GM12892 (cell line): ENCODE results near the gene LDHAL6A.

Source experiments
- DNase-seq: peaks from one replicate; pipeline ENCODE4 v3.0.0; 2011; ENCODE audit not compliant: insufficient read length
- FAIRE-seq: peaks from 2 replicates; lab custom pipeline; 2011; peaks lifted over from hg19 to GRCh38; lab: Jason Lieb, UNC
- POLR2A ChIP-seq: IDR thresholded peaks from 2 replicates; pipeline ENCODE4 v1.6.1; 2011; ENCODE audit warnings: low read depth, low read length, control low read depth
- POLR2AphosphoS5 ChIP-seq: IDR thresholded peaks from 2 replicates; pipeline ENCODE4 v1.6.1; 2011; ENCODE audit warnings: low read depth, low read length, control low read depth
- TAF1 ChIP-seq: IDR thresholded peaks from 2 replicates; pipeline ENCODE4 v1.6.1; 2011; ENCODE audit warnings: low read depth, mild to moderate bottlenecking, control low read depth, low read length, borderline replicate concordance

Gene LDHAL6A

DNA sequence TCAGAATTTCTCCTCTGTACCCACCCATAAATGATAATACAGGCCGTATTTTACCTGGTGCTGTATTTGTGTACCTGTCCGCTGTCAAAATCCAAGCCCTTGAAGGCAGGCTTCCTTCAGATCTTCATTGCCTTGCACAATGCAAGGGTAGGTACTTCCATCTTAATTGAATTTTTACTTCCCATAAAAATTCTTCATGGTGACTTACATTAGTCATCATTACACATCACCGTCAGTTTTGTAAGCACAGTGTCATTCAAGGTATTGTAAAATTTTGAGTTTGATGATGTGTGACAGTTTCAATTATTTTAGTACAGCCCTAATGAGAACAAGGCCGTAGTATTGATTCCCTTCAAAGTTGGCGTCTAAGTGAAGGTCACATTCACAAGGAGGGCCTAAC, 71.9 kb downstream of the LDHAL6A start:
- FAIRE-seq (peak; percentile 80), DNase-seq (no peak)
- TF ChIP-seq POLR2A = no peak
- TF ChIP-seq POLR2AphosphoS5 = no peak
- no peak for TF ChIP-seq TAF1
